NCI-H748 treated with DMSO at 0.1 percent for 48 hours (cell line): ENCODE measurements around the gene ASCC3.

ENCODE experiments used
- DNase-seq: peaks from one replicate; lab custom pipeline; 2025; lab: John Stamatoyannopoulos, UW

ASCC3 gene

GRCh38 chr6:100464903-100465700, 416.0 kb downstream of the ASCC3 start, which contains the start of gene SIM1:
TSS of gene SIM1 (minus strand) at chr6:100464921. CDS start at chr6:100463468, 1,453 bp downstream.
- peak; percentile 77 for DNase-seq

DNA sequence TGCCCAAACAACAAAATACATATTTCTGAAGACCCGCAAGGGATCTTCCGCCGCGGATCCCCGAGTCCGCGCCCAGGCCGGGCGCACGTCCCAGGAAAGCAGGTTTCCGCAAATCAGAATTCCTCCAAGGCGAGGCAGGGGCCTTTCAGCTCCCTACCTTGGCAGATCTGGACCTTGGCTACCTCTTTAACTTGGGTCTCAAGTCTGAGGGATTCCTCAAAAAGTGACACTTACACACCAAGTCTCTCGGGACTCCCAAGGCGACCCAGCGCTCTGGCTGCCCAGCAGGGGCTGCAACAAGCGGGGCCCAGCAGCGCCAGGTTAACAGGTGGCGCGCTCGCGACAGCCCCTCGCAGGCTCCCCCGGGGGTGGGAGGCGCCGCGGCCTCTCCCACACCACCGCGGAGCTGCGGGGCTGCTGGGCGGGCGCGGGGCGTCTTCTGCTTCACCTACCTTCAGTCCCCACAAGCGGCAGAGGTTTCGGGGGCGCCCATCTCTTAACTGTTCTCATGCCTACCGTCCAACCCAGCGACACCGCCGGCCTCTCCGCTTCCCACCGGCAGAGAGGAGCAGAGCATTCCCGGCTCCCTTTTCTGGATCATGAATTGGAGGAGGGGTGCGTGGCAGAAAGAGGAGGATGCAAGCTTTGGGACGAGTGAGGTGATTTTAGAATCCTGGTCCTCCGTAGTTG, 416.8 kb downstream of the ASCC3 start:
- DNase-seq, result no peak

GRCh38 chr6:100463630-100464161, 417.4 kb downstream of the ASCC3 start:
- peak; percentile 20 for DNase-seq

DNA sequence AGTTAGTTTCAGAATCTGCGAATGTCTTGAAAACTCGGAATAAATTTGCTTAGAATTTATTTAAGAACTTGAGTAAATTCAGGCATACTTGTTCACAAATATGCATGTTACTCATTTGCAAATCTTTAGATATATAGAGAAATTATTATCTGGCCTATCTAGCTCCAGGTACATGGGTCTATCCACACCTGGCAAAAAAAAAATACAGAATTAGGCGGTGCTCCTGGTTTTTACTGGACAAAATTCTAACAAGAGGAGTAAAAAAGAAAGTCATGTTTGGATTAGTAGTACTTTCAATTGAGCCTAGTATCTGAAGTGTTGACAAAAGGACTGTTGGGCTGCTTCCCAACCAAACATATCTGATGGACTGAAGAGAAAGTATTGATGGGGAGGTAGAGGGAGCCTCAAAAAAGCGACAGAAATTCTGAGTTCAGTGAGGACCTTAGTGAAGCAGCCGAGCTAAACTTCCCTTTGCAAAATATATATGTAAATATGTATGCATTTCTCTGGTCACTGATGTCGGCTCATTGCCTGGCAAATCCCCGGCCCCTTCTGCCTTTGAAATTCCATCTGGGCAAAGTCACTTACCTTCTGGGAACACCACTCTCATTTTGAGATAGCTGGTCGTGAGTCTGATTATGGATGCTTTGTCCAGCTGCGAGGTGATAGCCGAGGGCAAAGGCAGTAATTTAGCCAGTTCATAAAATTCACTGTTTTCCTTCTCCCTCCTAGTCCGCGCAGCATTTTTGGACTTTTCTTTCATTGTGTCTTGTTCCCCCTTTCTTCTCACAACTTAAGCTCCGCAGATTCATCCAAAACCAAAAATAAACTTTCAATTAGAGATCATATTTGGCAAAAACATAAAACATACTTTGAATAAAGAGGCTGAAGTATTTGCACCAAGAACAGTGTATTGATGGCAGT, 418.2 kb downstream of the ASCC3 start:
- peak; percentile 68 for DNase-seq

DNA sequence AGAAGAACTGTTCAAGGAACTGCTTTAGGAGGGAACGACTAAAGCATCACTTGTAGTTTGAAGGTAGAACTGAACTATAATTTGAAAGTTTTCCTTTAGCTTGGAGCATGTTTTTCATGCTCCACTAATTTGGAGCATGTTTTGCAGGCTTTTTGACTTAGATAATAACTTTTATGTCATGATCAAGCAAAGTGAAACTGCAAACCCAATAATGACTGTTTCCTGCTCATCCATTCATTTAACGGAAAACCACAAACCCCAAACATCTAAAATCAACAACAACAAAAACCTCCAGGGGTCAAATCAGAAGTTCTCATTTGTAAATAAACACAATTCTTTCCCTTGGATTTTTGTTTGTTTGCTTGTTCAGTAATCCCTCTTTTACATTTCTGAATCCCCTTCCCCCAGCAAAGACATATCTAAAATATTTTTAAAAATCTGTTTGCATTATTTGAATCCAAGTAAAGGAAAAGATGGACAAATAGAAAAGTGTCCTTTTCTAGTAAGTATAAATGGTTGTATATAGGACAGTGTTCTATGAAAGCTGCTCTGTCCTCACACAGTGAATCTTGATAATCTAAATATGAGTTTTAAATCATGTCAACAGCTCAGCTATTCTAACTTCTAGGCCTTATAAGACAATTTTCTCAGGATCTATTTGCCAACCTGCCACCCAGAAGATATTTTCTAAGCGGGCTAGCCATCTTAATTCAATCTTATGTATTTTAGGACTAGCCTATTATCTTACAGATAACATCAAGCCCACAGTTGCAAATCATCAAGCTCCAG, 419.0 kb downstream of the ASCC3 start:
- DNase-seq, result no peak

- DNase-seq, result peak; percentile 75
Measured at GRCh38 chr6:100461278-100461916, 419.7 kb downstream of the ASCC3 start.

GRCh38 chr6:100460650-100461204, 420.4 kb downstream of the ASCC3 start:
- DNase-seq, result peak; percentile 46

DNA sequence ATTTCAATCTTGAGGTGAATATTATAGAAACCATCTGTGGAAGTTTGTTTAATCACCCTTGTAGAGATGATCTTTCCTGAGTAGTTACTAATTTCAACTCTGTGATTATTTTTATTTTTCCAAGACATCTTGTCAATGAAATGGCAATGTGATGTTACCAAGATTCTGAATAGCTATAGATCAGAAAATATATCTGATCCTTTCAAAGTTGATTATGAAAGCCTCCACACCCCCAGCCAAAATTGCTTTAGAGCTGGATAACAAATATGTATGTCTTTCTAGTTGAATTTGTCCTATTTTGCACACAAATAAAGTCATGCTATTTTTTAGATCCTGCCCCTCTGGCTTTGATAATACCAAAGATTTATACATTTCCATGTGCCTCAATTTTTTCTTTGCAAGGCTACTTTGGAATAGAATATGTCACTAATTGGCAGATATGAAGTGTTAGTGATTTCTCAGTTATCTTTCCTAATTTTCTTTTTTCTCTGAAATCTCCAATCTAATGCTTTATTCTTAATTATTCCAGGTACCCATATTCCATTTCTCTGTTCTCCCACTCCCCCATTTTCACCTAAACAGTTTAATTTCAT, 421.4 kb downstream of the ASCC3 start:
- DNase-seq, result no peak

DNA sequence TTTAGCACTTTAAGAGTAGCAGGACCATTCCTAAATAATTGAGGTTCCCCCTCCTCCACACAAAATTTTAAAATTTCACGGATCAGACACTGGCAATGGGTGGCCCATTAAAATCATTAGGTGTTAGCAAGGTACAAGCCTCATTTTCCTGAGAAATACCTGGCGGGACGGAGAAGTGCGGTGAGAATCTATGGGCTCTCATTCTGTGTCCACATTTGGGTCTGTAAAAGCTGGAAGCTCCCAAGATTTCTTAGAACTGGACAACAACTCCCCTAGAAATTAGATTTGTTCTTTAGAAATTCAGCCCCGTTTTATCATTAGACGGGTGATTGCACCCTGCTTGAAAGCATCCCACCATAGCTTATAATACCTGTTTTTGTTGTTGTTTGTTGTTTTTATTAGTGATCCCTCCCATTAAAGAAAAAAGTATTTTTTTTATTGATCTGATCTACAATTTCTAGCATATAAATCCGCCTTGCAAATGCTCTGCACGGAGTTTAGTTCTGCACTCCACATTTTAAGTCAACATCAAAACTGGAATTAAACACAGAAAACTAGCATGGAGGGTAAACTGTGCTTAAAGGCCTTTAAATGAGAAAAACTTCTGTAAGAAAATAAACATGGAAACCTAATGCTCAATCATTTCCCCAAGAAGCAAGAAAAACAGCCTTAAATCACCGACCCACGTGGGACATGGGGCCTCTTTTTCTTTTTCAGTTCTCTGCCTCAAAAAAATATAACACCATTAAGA, 422.1 kb downstream of the ASCC3 start:
- no peak for DNase-seq
